ENCODE measurements around the gene FLCN. TPM values are rescaled to one million over a fixed set of nuclear protein-coding genes. Genes with fewer than 3 reads are reported as not detected.

Gene FLCN
- total and polyA plus RNA-seq, 2 of the 13 experiments (the other 11 are each of a cell fraction or from before 2014, with no cell fraction given) = 16.6 to 24.9 TPM

DNA sequence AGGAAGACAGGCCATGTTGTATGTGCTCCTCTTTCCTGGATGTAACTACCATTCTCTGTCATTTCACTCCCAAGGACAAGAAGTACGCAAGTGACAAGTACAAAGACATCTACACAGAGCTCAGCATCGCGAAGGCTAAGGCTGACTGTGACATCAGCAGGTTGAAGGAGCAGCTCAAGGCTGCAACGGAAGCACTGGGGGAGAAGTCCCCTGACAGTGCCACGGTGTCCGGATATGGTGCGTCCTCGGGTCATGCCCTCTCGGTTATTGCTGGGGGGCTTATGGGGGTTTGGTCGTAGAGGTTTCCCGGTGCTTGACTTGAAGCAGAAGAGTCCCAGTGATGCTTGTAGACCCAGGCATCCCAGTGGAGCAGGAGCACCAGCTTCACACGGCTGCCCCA, 59.8 kb downstream of the FLCN start:
- H3K9ac ChIP-seq (ENCODE audit: insufficient read depth, low read depth, low read length) = no peak overlapping the region
- H2AFZ ChIP-seq (ENCODE audit: low read length) = no peak overlapping the region
- CTCF ChIA-PET (ENCODE audit: low intra/inter-chr PET ratio, low total read pairs) = no interaction called here
- intact Hi-C loops (cut with micrococcal nuclease; ENCODE audit: unreplicated experiment) (no loop called here), in situ Hi-C loops (cut with HindIII; ENCODE audit: extremely low pct_ligation_motif_present, low pct_unique_long_range_greater_than_20kb) (no loop called here)
- H3K4me3 ChIP-seq (replicated peaks in 1 of 3; ENCODE audit: insufficient read depth in 1 of 3, low read depth in 2 of 3, low read length in 3 of 3) = no peak overlapping the region
- no peaks in the 10 kb centered on the region for H3K4me1 ChIP-seq (ENCODE audit: insufficient read depth, low read length)
- no peak overlapping the region for H3K4me2 ChIP-seq (ENCODE audit: low read depth, low read length)
- no peaks in the 10 kb centered on the region for H4K20me1 ChIP-seq (ENCODE audit: insufficient read depth, low read length)
- H3K9me3 ChIP-seq (ENCODE audit: low read length) = no peaks in the 10 kb centered on the region
- DNase-seq (ENCODE audit: low spot score) = no peak
- POLR2A ChIA-PET = no interaction called here
- BruUV-seq (replicated peaks) = no TSS peak
- FAIRE-seq = no peak
- H3K36me3 ChIP-seq (replicated peaks in 1 of 2; ENCODE audit: control insufficient read depth in 1 of 2, insufficient read depth in 2 of 2, low read length in 2 of 2) = peaks cover 30 to 77% of the 10 kb centered on the region in 2 experiments; a peak in 4 of 5 replicates
- 100% methylated on average over 4 of the region's 12 CpGs for WGBS (ENCODE audit: low lambda C conversion rate)
- TF ChIP-seq STAG1 (CRISPR knock-in tag; IDR thresholded peaks at IDR 0.05) (no peak), ZNF556 (CRISPR knock-in tag; IDR thresholded peaks at IDR 0.05; ENCODE audit: borderline replicate concordance) (no peak), TOE1 (CRISPR knock-in tag; IDR thresholded peaks at IDR 0.05) (no peak), SKI (IDR thresholded peaks at IDR 0.05; ENCODE audit: partially characterized antibody) (no peak), KDM4B (CRISPR knock-in tag; IDR thresholded peaks at IDR 0.05) (no peak), PHF21A (CRISPR knock-in tag; IDR thresholded peaks at IDR 0.05) (no peak), MIER2 (CRISPR knock-in tag; IDR thresholded peaks at IDR 0.05) (no peak), EEA1 (CRISPR knock-in tag; IDR thresholded peaks at IDR 0.05; ENCODE audit: borderline replicate concordance) (no peak), ZNF550 (CRISPR knock-in tag; IDR thresholded peaks at IDR 0.05; ENCODE audit: borderline replicate concordance) (no peak), BORCS8-MEF2B (CRISPR knock-in tag; IDR thresholded peaks at IDR 0.05) (no peak), ZNF136 (CRISPR knock-in tag; IDR thresholded peaks at IDR 0.05; ENCODE audit: low read depth) (no peak), GLI4 (CRISPR knock-in tag; IDR thresholded peaks at IDR 0.05; ENCODE audit: borderline replicate concordance) (no peak), FOXO1 (CRISPR knock-in tag; IDR thresholded peaks at IDR 0.05) (no peak), PCBP1 (IDR thresholded peaks at IDR 0.05; ENCODE audit: borderline replicate concordance, low read depth, low read length) (no peak), YEATS4 (CRISPR knock-in tag; IDR thresholded peaks at IDR 0.05; ENCODE audit: borderline replicate concordance) (no peak)
- TF ChIP-seq, protein P1, sequence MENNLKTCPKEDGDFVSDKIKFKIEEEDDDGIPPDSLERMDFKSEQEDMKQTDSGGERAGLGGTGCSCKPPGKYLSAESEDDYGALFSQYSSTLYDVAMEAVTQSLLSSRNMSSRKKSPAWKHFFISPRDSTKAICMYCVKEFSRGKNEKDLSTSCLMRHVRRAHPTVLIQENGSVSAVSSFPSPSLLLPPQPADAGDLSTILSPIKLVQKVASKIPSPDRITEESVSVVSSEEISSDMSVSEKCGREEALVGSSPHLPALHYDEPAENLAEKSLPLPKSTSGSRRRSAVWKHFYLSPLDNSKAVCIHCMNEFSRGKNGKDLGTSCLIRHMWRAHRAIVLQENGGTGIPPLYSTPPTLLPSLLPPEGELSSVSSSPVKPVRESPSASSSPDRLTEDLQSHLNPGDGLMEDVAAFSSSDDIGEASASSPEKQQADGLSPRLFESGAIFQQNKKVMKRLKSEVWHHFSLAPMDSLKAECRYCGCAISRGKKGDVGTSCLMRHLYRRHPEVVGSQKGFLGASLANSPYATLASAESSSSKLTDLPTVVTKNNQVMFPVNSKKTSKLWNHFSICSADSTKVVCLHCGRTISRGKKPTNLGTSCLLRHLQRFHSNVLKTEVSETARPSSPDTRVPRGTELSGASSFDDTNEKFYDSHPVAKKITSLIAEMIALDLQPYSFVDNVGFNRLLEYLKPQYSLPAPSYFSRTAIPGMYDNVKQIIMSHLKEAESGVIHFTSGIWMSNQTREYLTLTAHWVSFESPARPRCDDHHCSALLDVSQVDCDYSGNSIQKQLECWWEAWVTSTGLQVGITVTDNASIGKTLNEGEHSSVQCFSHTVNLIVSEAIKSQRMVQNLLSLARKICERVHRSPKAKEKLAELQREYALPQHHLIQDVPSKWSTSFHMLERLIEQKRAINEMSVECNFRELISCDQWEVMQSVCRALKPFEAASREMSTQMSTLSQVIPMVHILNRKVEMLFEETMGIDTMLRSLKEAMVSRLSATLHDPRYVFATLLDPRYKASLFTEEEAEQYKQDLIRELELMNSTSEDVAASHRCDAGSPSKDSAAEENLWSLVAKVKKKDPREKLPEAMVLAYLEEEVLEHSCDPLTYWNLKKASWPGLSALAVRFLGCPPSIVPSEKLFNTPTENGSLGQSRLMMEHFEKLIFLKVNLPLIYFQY (CRISPR knock-in tag; IDR thresholded peaks at IDR 0.05; ENCODE audit: borderline replicate concordance) = no peak
- TF ChIP-seq, protein P2, sequence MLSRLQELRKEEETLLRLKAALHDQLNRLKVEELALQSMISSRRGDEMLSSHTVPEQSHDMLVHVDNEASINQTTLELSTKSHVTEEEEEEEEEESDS (CRISPR knock-in tag; IDR thresholded peaks at IDR 0.05; ENCODE audit: borderline replicate concordance) = no peak
- TF ChIP-seq, protein P3, sequence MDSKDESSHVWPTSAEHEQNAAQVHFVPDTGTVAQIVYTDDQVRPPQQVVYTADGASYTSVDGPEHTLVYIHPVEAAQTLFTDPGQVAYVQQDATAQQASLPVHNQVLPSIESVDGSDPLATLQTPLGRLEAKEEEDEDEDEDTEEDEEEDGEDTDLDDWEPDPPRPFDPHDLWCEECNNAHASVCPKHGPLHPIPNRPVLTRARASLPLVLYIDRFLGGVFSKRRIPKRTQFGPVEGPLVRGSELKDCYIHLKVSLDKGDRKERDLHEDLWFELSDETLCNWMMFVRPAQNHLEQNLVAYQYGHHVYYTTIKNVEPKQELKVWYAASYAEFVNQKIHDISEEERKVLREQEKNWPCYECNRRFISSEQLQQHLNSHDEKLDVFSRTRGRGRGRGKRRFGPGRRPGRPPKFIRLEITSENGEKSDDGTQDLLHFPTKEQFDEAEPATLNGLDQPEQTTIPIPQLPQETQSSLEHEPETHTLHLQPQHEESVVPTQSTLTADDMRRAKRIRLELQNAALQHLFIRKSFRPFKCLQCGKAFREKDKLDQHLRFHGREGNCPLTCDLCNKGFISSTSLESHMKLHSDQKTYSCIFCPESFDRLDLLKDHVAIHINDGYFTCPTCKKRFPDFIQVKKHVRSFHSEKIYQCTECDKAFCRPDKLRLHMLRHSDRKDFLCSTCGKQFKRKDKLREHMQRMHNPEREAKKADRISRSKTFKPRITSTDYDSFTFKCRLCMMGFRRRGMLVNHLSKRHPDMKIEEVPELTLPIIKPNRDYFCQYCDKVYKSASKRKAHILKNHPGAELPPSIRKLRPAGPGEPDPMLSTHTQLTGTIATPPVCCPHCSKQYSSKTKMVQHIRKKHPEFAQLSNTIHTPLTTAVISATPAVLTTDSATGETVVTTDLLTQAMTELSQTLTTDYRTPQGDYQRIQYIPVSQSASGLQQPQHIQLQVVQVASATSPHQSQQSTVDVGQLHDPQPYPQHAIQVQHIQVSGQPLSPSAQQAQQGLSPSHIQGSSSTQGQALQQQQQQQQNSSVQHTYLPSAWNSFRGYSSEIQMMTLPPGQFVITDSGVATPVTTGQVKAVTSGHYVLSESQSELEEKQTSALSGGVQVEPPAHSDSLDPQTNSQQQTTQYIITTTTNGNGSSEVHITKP (CRISPR knock-in tag; IDR thresholded peaks at IDR 0.05; ENCODE audit: low read depth) = no peak
- no peaks in the 10 kb centered on the region for H3K27me3 ChIP-seq (ENCODE audit: control insufficient read depth in 1 of 2, insufficient read depth in 2 of 2, low read length in 2 of 2)
- H3K79me2 ChIP-seq (ENCODE audit: insufficient read depth, low read length) = no peaks in the 10 kb centered on the region
- ATAC-seq = no peak
- no peak overlapping the region for H3K27ac ChIP-seq (ENCODE audit: extremely low read length, insufficient read depth, low read length)
